Astrocyte (in vitro differentiated cells and primary cell): Measurements from ENCODE around the gene TYROBP.

Experiments
- CTCF ChIP-seq: IDR thresholded peaks from 2 replicates; pipeline ENCODE4 v1.5.1; 2011; ENCODE audit warnings: low read depth, mild to moderate bottlenecking, inconsistent platforms, low read length, moderate library complexity; ENCODE audit not compliant: insufficient read depth
- EZH2 ChIP-seq: IDR thresholded peaks from 2 replicates; pipeline ENCODE4 v1.6.1; 2012; ENCODE audit warnings: mild to moderate bottlenecking, low read length, inconsistent platforms; ENCODE audit not compliant: insufficient read depth

GRCh38 chr19:35925501-35925900 is 17.4 kb upstream of the TYROBP start:
- TF ChIP-seq CTCF, result no peak
- no peak for TF ChIP-seq EZH2
